NCI-H524 treated with DMSO at 0.1 percent for 48 hours (cell line): ENCODE data around the gene RAPGEF2.
"Not testable (repeated sequence)": the region's sequence is repeated elsewhere in the genome, so short reads cannot be mapped to it uniquely, and the experiment has no call there.

Source experiments
- DNase-seq: peaks from one replicate; lab custom pipeline; 2025; lab: John Stamatoyannopoulos, UW

The RAPGEF2 gene

DNA sequence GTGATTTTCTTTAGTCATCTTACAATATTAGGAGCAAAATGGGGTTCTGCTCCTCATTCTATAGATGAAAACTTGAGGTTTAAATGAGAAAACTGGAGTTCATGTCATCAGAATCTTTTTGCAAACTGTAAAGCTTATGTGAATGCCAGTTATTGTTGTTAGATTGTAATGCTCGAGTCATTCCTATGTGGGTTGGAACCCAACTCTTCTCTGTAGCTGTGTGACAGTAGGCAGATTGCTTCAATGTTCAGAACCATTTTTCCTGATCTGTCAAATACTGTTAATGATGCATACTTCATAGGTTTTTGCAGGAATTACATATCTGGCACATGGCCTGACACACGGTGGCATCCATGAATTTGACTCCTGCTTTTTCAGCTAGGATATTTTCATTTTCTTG, 178.9 kb downstream of the RAPGEF2 start:
- no peak for DNase-seq

DNA sequence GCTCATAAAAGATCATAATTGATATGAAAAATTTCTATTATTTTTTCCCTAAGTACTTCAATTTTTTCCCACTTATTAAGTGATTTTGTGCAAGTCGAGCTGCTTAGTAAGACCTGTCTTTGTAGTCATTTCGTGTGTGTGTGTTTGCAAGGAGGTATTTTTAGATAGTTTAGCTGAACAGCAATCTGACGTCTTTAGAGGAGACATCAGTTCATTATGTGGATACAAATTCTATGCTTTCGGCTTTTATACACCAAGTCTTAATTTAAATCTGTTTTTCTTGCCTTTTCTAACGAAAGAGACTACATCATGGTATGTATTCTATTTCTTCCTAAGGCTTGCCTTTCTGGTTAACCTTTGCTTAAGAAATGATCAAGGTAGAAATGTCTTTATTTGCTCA, 179.4 kb downstream of the RAPGEF2 start:
- no peak for DNase-seq

DNA sequence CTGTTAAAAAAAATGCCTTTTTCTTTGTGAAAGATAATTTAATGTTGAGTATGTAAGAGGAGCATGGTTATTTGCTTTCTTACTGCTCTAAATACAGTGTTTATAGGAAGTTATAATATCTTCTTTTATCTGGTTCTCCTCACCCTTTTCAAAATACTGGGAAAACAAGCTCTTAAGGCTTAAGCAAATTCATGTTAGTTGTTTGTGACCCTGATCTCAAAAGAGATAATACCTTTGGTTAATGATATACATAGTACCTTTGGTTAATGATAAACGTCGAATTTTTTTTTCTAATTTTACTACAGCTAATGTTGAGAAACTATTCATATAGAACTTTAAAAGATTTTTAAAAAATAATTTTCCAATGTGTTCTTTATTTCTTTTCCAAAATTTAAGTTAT, 180.1 kb downstream of the RAPGEF2 start:
- DNase-seq = no peak

DNA sequence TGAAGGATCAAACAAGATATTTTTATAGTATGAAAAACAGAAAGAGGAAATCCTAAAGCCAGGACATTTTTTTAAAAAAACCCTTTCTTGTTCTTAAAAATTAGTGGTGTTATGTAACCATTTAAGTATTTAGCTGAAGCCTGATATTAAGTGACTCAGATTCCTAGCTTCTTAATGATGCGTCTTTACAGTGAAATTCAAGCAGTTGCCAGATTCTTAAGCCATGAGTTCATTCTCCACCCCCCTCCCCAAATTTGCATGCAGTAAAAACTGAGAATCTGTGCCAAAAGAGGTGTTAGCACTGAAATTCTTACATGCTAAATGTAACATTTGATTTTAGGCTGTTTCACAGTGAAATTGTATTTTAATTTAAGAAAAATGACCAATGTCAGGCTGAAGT, 180.8 kb downstream of the RAPGEF2 start:
- no peak for DNase-seq

DNA sequence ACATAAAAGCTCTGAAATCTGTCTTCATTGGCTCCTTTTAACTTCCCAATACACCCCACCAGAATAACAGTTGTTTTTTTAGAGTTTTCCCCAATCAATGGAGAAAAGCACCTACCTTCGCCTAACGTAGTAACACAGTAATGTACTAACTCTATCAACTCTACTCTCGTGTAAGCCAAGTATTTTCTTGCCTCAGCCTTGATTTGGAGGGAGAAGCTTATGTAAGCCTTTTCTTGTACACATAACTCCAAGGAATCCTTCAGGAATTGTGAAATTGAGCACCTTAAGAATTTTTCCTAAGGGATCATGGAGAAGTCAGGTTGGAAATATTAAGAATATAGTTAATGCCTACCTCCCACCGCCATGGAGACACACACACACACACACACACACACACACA, 181.2 kb downstream of the RAPGEF2 start:
- no peak for DNase-seq

DNA sequence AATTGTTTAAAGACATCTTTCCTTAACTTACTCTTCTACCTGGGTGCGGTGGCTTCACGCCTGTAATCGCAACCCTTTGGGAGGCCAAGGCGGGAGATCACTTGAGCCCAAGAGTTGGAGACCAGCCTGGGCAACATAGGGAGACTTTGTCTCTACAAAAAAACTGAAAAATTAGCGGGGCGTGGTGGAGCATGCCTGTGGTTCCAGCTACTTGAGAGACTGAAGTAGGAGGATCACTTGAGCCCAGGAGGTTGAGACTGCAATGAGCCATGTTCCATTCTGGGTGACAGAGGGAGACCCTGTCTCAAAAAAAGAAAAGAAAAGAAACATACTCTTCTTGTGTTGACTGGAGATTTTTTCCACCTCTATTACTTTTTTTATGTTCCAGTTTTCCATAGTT, 181.9 kb downstream of the RAPGEF2 start:
- DNase-seq = no peak

DNA sequence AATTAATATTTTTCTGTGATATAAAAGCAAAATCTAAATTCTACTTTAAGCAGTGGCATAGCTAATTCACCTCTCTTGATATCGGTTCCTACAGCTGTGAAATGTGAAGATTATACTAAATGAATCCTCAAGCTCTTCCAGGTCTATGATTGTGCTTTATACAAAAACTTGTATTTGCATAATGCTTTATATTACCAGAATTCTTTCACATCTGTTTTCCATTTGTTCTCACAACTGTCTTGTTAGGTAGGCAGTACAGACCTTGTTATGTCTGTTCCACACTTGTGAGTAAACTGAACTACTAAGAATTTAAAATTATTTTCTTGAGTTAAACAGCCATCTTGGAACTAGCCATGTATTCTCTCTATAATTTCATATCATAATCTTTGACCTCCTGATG, 184.9 kb downstream of the RAPGEF2 start:
- DNase-seq = no peak

DNA sequence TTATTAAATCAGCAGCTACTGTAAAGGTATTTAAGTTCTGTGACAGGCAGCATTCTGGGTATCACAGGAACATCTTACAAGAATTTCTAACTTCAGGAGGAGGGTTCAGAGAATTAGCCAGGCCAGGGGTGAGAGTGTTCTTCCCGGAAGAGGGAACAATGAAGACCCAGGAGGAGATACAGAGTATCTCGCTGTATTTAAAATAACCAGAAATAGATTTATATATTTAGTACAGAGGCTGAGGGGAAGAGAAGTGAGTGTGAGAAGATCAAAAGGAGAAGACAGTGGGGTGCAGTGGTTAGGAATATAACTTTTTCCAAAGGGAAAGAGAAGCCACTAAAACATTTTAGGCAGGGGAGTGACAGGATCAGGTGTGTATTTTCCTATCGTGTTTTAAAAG, 186.8 kb downstream of the RAPGEF2 start:
- DNase-seq = no peak

DNA sequence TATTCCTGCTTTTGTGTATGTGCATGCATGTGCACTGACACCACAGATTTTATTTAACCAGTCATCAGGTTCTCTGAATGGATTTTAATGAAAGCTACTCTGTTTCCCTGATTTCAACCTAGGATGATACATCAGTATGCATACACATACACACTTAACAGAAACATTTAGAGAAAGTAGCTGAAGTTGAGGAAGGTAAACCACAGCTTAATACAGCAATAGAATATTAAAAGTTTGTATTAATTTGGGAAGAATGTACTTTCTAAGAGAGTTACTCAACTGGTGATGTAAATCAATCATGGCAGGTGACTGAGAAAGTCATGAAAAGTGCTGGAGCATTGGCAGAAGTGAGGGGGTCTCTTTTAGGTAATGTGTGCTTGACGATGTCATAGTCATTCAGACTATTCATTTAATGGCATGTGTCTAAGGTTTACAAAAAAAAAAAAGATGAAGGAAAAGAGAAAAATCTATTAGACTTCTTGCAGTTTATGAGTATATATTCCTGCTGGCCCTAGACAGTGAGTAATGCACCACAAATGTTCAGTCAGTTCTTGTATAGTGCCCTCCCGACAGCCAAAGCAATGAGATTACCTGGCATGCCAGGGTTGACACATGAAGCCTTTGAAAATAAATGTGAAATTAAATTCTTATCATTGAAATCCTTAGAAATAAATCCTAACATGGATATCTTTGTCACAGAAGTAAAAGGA, 187.6 kb downstream of the RAPGEF2 start:
- DNase-seq = no peak

DNA sequence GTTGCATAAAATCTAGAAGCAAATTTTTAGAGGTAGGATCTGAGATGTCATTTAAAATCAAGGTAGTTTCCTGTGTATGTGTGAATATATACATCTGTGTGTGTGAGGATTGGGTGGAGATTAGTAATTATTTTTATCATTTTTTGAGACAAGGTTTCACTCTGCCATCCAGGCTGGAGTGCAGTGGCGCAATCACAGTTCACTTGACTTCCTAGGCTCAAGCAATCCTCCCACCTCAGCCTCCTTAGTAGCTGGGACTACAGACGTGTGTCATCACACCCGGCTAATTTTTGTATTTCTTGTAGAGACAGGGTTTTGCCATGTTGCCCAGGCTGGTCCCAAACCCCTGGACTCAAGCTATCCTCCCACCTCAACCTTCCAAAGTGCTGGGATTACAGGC, 188.3 kb downstream of the RAPGEF2 start:
- DNase-seq = no peak

DNA sequence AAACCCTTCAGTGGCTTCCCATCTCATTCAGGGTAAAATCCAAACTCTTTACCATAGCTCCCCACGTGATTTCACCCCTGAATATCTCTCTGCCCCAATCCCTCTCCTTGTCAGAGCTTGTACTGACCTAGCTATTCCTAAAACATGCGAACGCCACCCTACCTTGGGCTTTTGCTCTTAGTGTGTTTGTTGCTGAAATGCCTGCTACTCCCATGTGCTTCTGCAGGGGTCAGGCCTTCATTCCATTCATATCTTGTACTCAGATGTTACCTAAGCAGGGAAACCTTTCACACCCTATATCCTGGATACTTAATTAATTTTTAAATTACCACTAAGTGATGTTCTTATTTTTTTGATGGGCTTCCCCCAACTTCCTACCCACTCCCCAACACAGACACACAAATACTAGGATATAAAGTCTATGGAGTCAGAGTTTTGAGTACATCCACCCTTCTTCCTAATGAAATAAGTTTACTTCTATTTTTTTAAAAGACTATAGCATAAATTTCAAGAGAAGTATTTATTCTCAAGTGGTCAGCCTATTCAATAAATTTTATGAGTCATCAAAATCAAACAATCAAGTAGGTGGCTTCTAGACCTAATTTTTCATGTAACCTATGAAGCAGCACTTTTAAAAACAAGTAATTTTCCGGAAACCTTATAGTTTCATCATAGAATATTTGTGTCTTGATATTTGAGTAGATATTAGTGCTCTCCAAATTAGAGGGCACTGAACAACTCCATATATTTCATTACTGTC, 189.4 kb downstream of the RAPGEF2 start:
- DNase-seq = no peak

DNA sequence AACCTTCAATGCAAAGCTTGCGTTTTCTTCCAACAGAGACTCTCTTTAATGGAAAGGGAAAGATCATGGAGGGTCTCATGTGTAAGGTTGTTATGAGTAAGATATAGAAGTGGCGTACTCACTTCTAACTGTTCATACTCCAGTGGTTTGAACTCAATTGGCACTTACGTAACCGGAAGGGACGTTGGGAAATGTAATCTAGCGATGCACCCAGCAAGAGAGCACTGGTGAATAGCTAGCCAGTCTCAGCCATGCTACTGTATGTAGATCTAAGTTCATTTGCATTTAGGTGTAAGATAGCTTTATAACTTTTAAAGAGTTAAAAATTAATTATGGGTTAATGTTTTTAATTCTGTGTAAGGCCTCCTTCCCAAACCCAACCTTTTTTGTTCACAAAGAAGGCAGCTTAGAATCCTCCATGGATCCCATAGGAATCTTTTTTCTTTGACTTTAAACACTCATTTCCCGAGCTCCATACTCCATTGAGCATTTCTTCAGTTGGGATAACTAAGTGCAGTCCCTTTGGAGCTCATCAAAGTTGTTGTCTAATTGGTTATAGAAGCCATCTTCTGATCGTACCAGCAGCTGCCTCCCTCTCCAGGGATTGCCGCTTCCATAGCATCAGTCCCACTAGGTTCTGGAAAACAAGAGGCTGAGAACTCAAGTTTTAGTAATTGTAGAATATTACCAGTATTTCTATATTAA, 191.1 kb downstream of the RAPGEF2 start:
- no peak for DNase-seq

DNA sequence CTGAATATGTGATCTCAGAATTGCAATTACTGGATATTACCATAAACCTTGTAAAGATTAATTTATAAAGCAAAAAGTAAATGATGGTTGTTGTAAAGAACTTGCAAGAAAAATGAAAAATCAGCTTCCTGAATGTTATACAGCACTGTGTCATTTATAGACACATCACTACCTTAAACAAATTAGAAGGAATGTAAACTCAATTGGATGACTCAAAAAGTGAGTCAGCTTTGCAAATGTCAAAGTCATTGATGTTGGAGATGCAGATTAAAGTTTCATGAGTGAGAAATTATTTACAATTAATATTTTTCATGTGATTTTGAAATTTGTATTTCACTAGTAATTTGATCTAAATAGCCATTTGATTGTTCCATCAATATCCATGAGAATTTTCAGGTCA, 193.2 kb downstream of the RAPGEF2 start:
- DNase-seq = no peak

DNA sequence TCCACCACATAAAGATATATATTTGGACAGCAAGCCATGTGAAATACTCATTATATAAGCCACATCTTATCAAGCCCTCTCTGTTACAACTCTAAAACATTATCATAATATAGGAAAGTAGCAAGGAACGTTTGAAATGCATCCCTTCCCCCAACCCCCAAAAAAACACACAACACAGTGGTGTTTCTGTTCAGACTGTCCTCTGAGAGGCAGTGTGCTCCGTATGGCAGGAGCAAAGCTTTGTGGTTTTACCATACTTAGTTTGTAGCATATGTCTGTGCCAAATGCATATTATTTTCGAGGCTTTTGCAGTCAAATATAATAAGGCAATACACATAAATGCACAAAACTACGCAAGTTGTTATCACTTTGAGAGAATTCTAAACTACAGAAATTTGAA, 194.2 kb downstream of the RAPGEF2 start:
- no peak for DNase-seq

DNA sequence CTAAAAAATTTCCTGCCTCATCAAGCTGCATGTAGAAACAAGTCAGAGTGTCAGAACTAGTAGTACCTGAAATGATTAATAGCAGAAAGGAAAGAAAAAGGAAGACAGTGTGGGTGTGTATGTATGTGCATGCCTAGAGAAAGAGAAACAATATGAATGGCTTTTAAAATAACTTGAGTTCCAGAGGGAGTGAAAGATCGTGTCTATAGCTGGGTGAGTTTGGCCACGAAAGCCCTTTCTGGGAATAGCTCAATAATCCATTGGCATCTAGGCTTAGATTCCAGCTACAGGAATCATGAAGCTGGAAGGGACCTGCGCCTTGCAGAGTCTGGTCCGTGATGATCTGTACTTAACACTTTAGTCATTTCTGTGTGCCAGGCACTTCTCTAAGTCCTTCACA, 195.6 kb downstream of the RAPGEF2 start:
- DNase-seq = no peak

DNA sequence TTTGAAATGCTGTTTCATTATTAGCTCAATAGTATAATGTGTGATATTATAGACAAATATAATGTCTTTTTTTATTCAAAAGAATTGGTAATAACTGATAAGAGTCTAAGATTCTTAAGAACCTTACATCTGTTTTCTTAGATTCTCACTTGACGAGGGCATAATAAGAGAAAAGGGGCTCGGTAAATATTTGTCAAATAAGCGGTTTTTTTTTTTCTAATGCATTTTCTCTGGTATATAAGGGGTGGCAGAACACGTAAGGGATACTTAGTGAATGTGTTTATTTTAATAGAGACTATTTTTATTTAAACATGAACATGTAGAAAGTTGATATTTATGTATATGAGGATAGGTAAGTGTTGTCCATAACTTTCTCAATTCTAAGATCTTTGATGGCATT, 200.6 kb downstream of the RAPGEF2 start:
- DNase-seq = no peak

DNA sequence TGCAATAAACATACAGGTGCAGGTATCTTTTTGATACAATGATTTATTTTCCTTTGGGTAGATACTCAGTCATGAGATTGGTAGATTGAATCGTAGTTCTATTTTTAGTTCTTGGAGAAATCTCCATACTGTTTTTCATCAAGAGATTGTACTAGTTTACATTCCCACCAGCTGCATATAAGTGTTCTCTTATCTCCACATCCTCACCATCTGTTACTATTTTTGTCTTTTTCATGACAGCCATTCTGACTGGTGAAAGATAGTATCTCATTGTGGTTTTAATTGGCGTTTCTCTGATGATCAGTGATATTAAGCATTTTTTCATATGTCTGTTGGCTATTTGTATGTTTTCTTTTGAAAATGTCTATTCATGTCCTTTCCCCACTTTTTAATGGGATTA, 202.2 kb downstream of the RAPGEF2 start:
- DNase-seq = no peak

DNA sequence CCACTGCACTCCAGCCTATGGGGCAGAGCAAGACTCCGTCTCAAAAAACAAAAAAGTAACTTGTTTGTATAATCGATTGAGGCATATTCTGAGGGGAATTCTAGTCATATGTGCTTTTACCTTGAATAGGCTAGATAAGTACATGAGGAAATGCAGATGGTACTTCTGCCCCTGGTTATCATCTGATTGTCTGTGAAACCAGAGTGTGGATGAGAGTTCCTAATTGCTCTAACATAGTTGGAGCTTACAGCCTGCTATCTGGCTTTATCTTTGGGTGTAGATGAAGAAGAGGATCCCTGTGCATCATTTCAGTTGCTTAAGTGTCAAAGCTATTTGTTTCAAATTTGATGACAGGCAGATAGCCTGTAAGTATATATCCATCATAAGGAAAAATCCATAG, 205.1 kb downstream of the RAPGEF2 start:
- no peak for DNase-seq

DNA sequence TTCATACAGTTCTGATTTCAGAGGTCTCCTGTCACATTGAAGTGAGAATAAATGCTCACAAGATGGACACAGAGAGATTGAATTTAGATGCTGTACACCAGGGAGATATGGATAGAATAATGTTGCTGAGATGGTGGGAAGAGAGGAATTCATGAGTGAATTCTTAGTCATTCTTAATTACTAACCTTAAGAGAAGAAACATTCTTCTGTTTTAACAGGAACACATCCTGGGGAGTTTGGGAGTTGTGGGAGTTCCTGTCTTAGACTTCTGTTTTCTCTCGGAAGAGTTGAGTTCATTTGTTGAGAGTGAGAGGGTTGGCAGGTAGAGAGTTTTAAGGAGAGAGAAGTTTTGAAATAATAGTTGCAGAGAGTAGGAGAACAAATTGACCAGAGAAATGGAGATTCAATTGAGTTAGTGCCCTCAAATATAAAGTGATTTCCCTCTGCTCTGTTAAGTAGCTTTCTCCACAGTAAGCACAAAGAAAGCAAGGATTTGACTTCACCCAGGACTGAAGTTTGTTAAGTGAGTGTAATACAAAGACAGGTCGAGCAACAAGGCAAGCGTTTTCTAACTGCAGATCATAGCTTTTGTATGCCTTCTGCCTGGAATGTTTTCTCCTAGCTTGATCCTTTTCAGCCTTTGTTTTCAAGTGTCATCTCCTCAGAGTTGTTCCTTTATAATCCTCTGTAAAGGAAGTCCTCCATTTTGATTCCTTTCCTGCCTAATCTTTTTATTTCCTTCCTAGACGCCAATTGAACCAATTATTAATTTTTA, 205.9 kb downstream of the RAPGEF2 start:
- no peak for DNase-seq

DNA sequence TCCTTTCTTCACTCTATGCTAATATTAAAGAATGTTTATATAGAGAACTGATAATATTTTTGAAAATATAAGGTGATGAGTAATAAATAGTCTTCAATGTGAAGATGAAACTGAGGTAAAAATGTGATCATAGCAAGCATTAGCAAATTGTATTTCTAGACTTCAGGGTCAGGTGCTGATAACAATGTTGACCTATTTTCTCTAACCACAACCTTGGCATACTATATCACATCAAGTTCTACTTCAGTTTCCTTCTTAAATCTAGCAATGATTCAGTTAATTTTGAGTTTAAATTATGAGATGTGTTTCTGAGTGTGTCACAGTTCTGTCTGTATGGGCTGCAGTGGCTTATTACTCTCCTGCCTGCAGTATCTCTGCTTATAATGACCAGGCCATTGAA, 209.4 kb downstream of the RAPGEF2 start:
- no peak for DNase-seq

DNA sequence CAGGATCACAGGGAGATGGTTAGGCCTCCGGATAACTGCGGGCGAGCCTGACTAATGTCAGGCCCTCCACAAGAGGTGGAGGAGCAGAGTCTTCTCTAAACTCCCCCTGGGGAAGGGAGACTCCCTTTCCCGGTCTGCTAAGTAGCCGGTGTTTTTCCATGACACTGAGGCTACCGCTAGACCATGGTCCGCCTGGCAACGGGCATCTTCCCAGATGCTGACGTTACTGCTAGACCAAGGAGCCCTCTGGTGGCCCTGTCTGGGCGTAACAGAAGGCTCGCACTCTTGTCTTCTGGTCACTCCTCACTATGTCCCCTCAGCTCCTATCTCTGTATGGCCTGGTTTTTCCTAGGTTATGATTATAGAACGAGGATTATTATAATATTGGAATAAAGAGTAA, 213.0 kb downstream of the RAPGEF2 start:
- not testable (repeated sequence) for DNase-seq

DNA sequence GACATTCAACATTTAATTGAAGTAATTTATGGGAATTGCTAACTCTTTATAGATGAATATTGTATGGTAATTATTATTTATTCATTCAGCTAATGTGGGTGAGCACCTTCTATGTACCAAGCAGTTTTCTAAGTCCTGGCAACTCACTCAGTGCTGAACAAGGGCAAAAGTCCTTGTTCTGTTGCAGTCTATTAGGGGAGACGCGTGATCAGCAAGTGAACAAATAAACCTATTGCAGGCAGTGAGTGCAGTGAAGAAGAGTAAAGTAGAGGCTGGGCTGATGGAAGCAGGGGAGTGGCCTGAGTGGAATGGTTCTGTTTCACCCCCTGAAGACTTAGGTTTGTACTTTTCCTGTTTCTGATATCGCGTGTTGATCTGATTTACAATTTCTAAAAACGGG, 214.3 kb downstream of the RAPGEF2 start:
- no peak for DNase-seq
